GM12878 (cell line): Measurements from ENCODE around the gene KPNA4. TPM values are rescaled to one million over a fixed set of nuclear protein-coding genes. Genes with fewer than 3 reads are reported as not detected.

Source experiments
- BHLHE40 ChIP-seq, 2 experiments: fragments of 450-650 bp in 1 of 2; IDR thresholded peaks; 2 replicates each; pipeline ENCODE4 v1.6.1; 2011 to 2017; ENCODE audit warnings: low read depth in 2 of 2, borderline replicate concordance in 1 of 2, improper control_type of control experiment in 1 of 2, low read length in 1 of 2, mild to moderate bottlenecking in 1 of 2
- CEBPZ ChIP-seq: fragments of 150-350 bp; IDR thresholded peaks from 2 replicates; pipeline ENCODE4 v1.6.1; 2016; ENCODE audit warnings: low read depth, low read length
- CREM ChIP-seq: IDR thresholded peaks from 2 replicates; pipeline ENCODE4 v1.6.1; 2014; ENCODE audit warnings: antibody characterized with exemption, low read depth
- CTCF ChIP-seq, 3 experiments: IDR thresholded peaks in 2 of 3; conservative IDR thresholded peaks in 1 of 3; 2 replicates each; pipeline ENCODE4 v1.5.1; 2011; ENCODE audit warnings: low read depth in 3 of 3, low read length in 3 of 3, mild to moderate bottlenecking in 3 of 3, control low read depth in 2 of 3, moderate library complexity in 2 of 3, inconsistent platforms in 1 of 3, mixed read lengths in 1 of 3; ENCODE audit not compliant: control insufficient read depth in 2 of 3, insufficient read depth in 1 of 3; ENCODE audit errors: extremely low read depth in 1 of 3
- EGR1 ChIP-seq, 2 experiments: IDR thresholded peaks; 1 replicate in 1 of 2; 2 replicates in 1 of 2; pipeline ENCODE4 v1.6.1; 2011 to 2012; ENCODE audit warnings: low read depth in 2 of 2, low read length in 2 of 2, borderline replicate concordance in 1 of 2, mild to moderate bottlenecking in 1 of 2, moderate library complexity in 1 of 2
- ELK1 ChIP-seq: IDR thresholded peaks from 2 replicates; pipeline ENCODE4 v1.6.1; 2012; ENCODE audit warnings: low read depth, low read length, improper control_type of control experiment
- EZH2 ChIP-seq: IDR thresholded peaks from 2 replicates; pipeline ENCODE4 v1.6.1; 2012; ENCODE audit warnings: low read depth, mild to moderate bottlenecking, control low read depth, inconsistent platforms, low read length, borderline replicate concordance; ENCODE audit not compliant: control insufficient read depth
- HDGF ChIP-seq: fragments of 450-650 bp; IDR thresholded peaks from 2 replicates; pipeline ENCODE4 v1.6.1; 2016; ENCODE audit warnings: antibody characterized with exemption
- IKZF1 ChIP-seq: fragments of 450-650 bp; conservative IDR thresholded peaks from 2 replicates; pipeline ENCODE4 v1.6.1; 2017; ENCODE audit warnings: antibody characterized with exemption, mild to moderate bottlenecking
- NR2C1 ChIP-seq: fragments of 450-650 bp; IDR thresholded peaks from 2 replicates; pipeline ENCODE4 v1.6.1; 2017; ENCODE audit warnings: antibody characterized with exemption, mild to moderate bottlenecking, moderate library complexity
- NRF1 ChIP-seq: conservative IDR thresholded peaks from 2 replicates; pipeline ENCODE4 v1.6.1; 2011; ENCODE audit warnings: mild to moderate bottlenecking, low read depth, low read length, improper control_type of control experiment
- POLR2AphosphoS2 ChIP-seq: IDR thresholded peaks from 2 replicates; pipeline ENCODE4 v1.6.1; 2011; ENCODE audit warnings: low read depth, mild to moderate bottlenecking, low read length, improper control_type of control experiment, moderate library complexity
- RCOR1 ChIP-seq: conservative IDR thresholded peaks from 2 replicates; pipeline ENCODE4 v1.6.1; 2012; ENCODE audit warnings: low read depth, low read length, improper control_type of control experiment
- SIN3A ChIP-seq: IDR thresholded peaks from 2 replicates; pipeline ENCODE4 v1.6.1; 2012; ENCODE audit warnings: low read depth, low read length, improper control_type of control experiment
- TAF1 ChIP-seq: IDR thresholded peaks from 2 replicates; pipeline ENCODE4 v1.6.1; 2011; ENCODE audit warnings: mild to moderate bottlenecking, low read depth, low read length, borderline replicate concordance
- ZBTB40 ChIP-seq: fragments of 450-650 bp; IDR thresholded peaks from 2 replicates; pipeline ENCODE4 v1.6.1; 2016; ENCODE audit warnings: mild to moderate bottlenecking, moderate library complexity, borderline replicate concordance
- ZNF274 ChIP-seq: IDR thresholded peaks from one replicate; pipeline ENCODE4 v1.8.0; 2011; ENCODE audit not compliant: insufficient read length, insufficient read depth
- polyA plus RNA-seq, 11 experiments: library from polyadenylated mRNA; depleted of rRNA in 4 of 11; unstranded in 6 of 11; stranded (reverse) in 5 of 11; fragments of >200 nt; fragmentation: Nextera tagmentation in 4 of 11; fragmentation: Illumina TruSeq in 1 of 11; extraction: Ambion mirVana in 4 of 11; extraction: Trizol in 1 of 11; gene quantifications; 1 replicate in 1 of 11; 2 replicates in 10 of 11; pipeline versions ENCODE4 v1.2.1 to v1.2.3, GENCODE V29; 2011 to 2016; ENCODE audit warnings: inconsistent platforms in 2 of 11, missing spikeins in 2 of 11, low read depth in 1 of 11
- total RNA-seq, 4 experiments: library from RNA; depleted of rRNA in 3 of 4; stranded (reverse); fragments of >200 nt in 3 of 4; fragmentation: Illumina TruSeq in 1 of 4; extraction: Trizol in 1 of 4; gene quantifications; 2 replicates each; pipeline versions ENCODE4 v1.2.1 to v1.2.3, GENCODE V29; 2013 to 2021

KPNA4 gene
- total and polyA plus RNA-seq, 10 of the 15 experiments (the other 5 are each of a cell fraction or from before 2014, with no cell fraction given) = 9.9 to 40.6 (median 18.1) TPM

GRCh38 chr3:160449636-160450598, 115.5 kb downstream of the KPNA4 start, which contains the start of gene TRIM59 (continued):
- TF ChIP-seq CEBPZ (no peak), EGR1 (IDR thresholded peaks at IDR 0.05; ENCODE audit: borderline replicate concordance in 1 of 2, low read depth in 2 of 2, low read length in 2 of 2) (no peak), SIN3A (peak; percentile 67; the same call in 1 of the 2 replicates), CTCF (IDR thresholded peaks at IDR 0.05 in 2 of 3, conservative IDR thresholded peaks at IDR 0.05 in 1 of 3; ENCODE audit: control insufficient read depth in 2 of 3, extremely low read depth in 1 of 3, insufficient read depth in 1 of 3, low read depth in 3 of 3, low read length in 3 of 3) (0 out of 6 replicates have a peak, but pooled peaks of 2 of the 3 experiments have one; percentile 5 to 10), EZH2 (no peak), NRF1 (peak; percentile 62), RCOR1 (0 out of 2 replicates have a peak, but pooled peaks have one; percentile 10), NR2C1 (no peak), IKZF1 (peak; percentile 74), TAF1 (peak; percentile 80), ELK1 (no peak), BHLHE40 (IDR thresholded peaks at IDR 0.05; ENCODE audit: borderline replicate concordance in 1 of 2, low read depth in 2 of 2, low read length in 1 of 2) (peak; percentile 49 to 57; a peak in 2 of 4 replicates), CREM (peak; percentile 65; the same call in 1 of the 2 replicates), ZBTB40 (peak; percentile 60; the same call in 1 of the 2 replicates), HDGF (no peak), ZNF274 (no peak), POLR2AphosphoS2 (peak; percentile 77; the same call in 1 of the 2 replicates)
